ENCODE data around the gene TBX10.

TBX10 gene

GRCh38 chr11:67629386-67630227 is 10.0 kb downstream of the TBX10 start, which contains the start of gene NUDT8:
Gene NUDT8 (minus strand): TSS chr11:67629937. CDS start chr11:67629911, 26 bp downstream.
- H3K79me2 ChIP-seq (ENCODE audit: control insufficient read depth, low read length) = no peaks in the 10 kb centered on the region; the same call in none of the 2 replicates
- no peaks in the 10 kb centered on the region for H3K27me3 ChIP-seq (ENCODE audit: control insufficient read depth, low read length)
- peak within 1 kb of the TSS; percentile 75 for H3K27ac ChIP-seq (ENCODE audit: low read depth, low read length)
- H3F3A ChIP-seq (ENCODE audit: control insufficient read depth, insufficient read depth) = peaks cover 3% of the 10 kb centered on the region; the same call in 1 of the 2 replicates
- peaks cover 26% of the 10 kb centered on the region for H3K4me1 ChIP-seq (ENCODE audit: control insufficient read depth, low read length)
- peaks cover 6% of the 10 kb centered on the region; the same call in 1 of the 2 replicates for H3K36me3 ChIP-seq (ENCODE audit: control insufficient read depth, low read length)
- H3K9me2 ChIP-seq (replicated peaks; ENCODE audit: control insufficient read depth, low read length) = no peaks in the 10 kb centered on the region
- peak within 1 kb of the TSS; percentile 96 for H3K4me2 ChIP-seq (ENCODE audit: low read length)
- H3K4me3 ChIP-seq (ENCODE audit: low read length) = peak within 1 kb of the TSS; percentile 92
- TF ChIP-seq EZH2phosphoT487 (IDR thresholded peaks at IDR 0.05; ENCODE audit: borderline replicate concordance, low read length) (no peak), CTCF (IDR thresholded peaks at IDR 0.05; ENCODE audit: low read depth, low read length, poor library complexity, severe bottlenecking) (peak; percentile 6)
- H3K9me3 ChIP-seq (ENCODE audit: control insufficient read depth, insufficient read depth, low read length) = no peaks in the 10 kb centered on the region
- H4K20me1 ChIP-seq (ENCODE audit: control insufficient read depth, insufficient read depth, low read depth, low read length) = no peaks in the 10 kb centered on the region

GRCh38 chr11:67628710-67629385 is 10.7 kb downstream of the TBX10 start:
- H3K9me3 ChIP-seq (ENCODE audit: control insufficient read depth, insufficient read depth, low read length) = no peaks in the 10 kb centered on the region
- no peaks in the 10 kb centered on the region for H3K27me3 ChIP-seq (ENCODE audit: control insufficient read depth, low read length)
- no peaks in the 10 kb centered on the region for H3K9me2 ChIP-seq (replicated peaks; ENCODE audit: control insufficient read depth, low read length)
- H3K36me3 ChIP-seq (ENCODE audit: control insufficient read depth, low read length) = peaks cover 6% of the 10 kb centered on the region; the same call in 1 of the 2 replicates
- peak overlapping the region; percentile 88 for H3K4me2 ChIP-seq (ENCODE audit: low read length)
- H3K4me3 ChIP-seq (ENCODE audit: low read length) = peak overlapping the region; percentile 86
- no peaks in the 10 kb centered on the region; the same call in none of the 2 replicates for H3K79me2 ChIP-seq (ENCODE audit: control insufficient read depth, low read length)
- peaks cover 3% of the 10 kb centered on the region; the same call in 1 of the 2 replicates for H3F3A ChIP-seq (ENCODE audit: control insufficient read depth, insufficient read depth)
- peaks cover 26% of the 10 kb centered on the region for H3K4me1 ChIP-seq (ENCODE audit: control insufficient read depth, low read length)
- no peak overlapping the region for H3K27ac ChIP-seq (ENCODE audit: low read depth, low read length)
- no peaks in the 10 kb centered on the region for H4K20me1 ChIP-seq (ENCODE audit: control insufficient read depth, insufficient read depth, low read depth, low read length)
- peak; percentile 95 for TF ChIP-seq CTCF (IDR thresholded peaks at IDR 0.05; ENCODE audit: low read depth, low read length, poor library complexity, severe bottlenecking)
- no peak for TF ChIP-seq EZH2phosphoT487 (IDR thresholded peaks at IDR 0.05; ENCODE audit: borderline replicate concordance, low read length)

- H3K4me2 ChIP-seq (ENCODE audit: low read length) = peak overlapping the region; percentile 88
These were observed 11.5 kb downstream of the TBX10 start for GRCh38 chr11:67627812-67628624.

More at GRCh38 chr11:67627812-67628624, 11.5 kb downstream of the TBX10 start:
- H3K4me1 ChIP-seq (ENCODE audit: control insufficient read depth, low read length) = peaks cover 26% of the 10 kb centered on the region
- H3K79me2 ChIP-seq (ENCODE audit: control insufficient read depth, low read length) = no peaks in the 10 kb centered on the region; the same call in none of the 2 replicates
- H3K9me2 ChIP-seq (replicated peaks; ENCODE audit: control insufficient read depth, low read length) = no peaks in the 10 kb centered on the region
- peaks cover 3% of the 10 kb centered on the region; the same call in 1 of the 2 replicates for H3F3A ChIP-seq (ENCODE audit: control insufficient read depth, insufficient read depth)
- H3K9me3 ChIP-seq (ENCODE audit: control insufficient read depth, insufficient read depth, low read length) = no peaks in the 10 kb centered on the region
- H3K27ac ChIP-seq (ENCODE audit: low read depth, low read length) = no peak overlapping the region
- no peak for TF ChIP-seq CTCF (IDR thresholded peaks at IDR 0.05; ENCODE audit: low read depth, low read length, poor library complexity, severe bottlenecking)
- no peak for TF ChIP-seq EZH2phosphoT487 (IDR thresholded peaks at IDR 0.05; ENCODE audit: borderline replicate concordance, low read length)
- H3K36me3 ChIP-seq (ENCODE audit: control insufficient read depth, low read length) = peaks cover 6% of the 10 kb centered on the region; the same call in 1 of the 2 replicates
- H4K20me1 ChIP-seq (ENCODE audit: control insufficient read depth, insufficient read depth, low read depth, low read length) = no peaks in the 10 kb centered on the region
- H3K27me3 ChIP-seq (ENCODE audit: control insufficient read depth, low read length) = no peaks in the 10 kb centered on the region
- H3K4me3 ChIP-seq (ENCODE audit: low read length) = peak overlapping the region; percentile 86
